ENCODE data around the gene FDCSP. TPM values are rescaled to one million over a fixed set of nuclear protein-coding genes. Genes with fewer than 3 reads are reported as not detected.
"Not testable (repeated sequence)": the region's sequence is repeated elsewhere in the genome, so short reads cannot be mapped to it uniquely, and the experiment has no call there.

The FDCSP gene
- total and polyA plus RNA-seq, 10 of the 15 experiments (the other 5 are each of a cell fraction or from before 2014, with no cell fraction given): not detected

GRCh38 chr4:70216550-70216949 lies 9.4 kb upstream of the FDCSP start:
- CTCF ChIA-PET; DNase-seq (ENCODE audit: low read depth, low spot score); H2AFZ ChIP-seq (ENCODE audit: control insufficient read depth, low read depth, low read length); SMC1A ChIA-PET (ENCODE audit: uncharacterized antibody, unreplicated experiment); H3K9ac ChIP-seq (ENCODE audit: control insufficient read depth, insufficient read depth, low read length); H3K27me3 ChIP-seq (replicated peaks in 1 of 2; ENCODE audit: control insufficient read depth in 2 of 2, insufficient read depth in 2 of 2, low read length in 1 of 2); H3K4me3 ChIP-seq; FAIRE-seq; in situ Hi-C loops (cut with MboI); H3K36me3 ChIP-seq (ENCODE audit: control insufficient read depth in 2 of 2, insufficient read depth in 2 of 2, low read length in 1 of 2); H3K4me1 ChIP-seq (ENCODE audit: control insufficient read depth, insufficient read depth, low read length); H3K27ac ChIP-seq (ENCODE audit: control insufficient read depth, insufficient read depth); H3K79me2 ChIP-seq (ENCODE audit: control insufficient read depth, insufficient read depth, low read length); H3K4me2 ChIP-seq (ENCODE audit: control insufficient read depth, insufficient read depth); intact Hi-C loops (cut with micrococcal nuclease; ENCODE audit: unreplicated experiment); ATAC-seq; POLR2A ChIA-PET; BruUV-seq (replicated peaks); RAD21 ChIA-PET (ENCODE audit: unreplicated experiment); H3K9me3 ChIP-seq (replicated peaks; ENCODE audit: control insufficient read depth, insufficient read depth, low read length); H4K20me1 ChIP-seq (ENCODE audit: control insufficient read depth, insufficient read depth): not testable (repeated sequence)
- 45% methylated on average over 1 of the region's 1 CpG for WGBS (ENCODE audit: insufficient coverage, insufficient replicate concordance, low lambda C conversion rate, missing lambda C conversion rate)

GRCh38 chr4:70221389-70221788 lies 4.5 kb upstream of the FDCSP start:
- H3K9ac ChIP-seq (ENCODE audit: control insufficient read depth, insufficient read depth, low read length); H3K27me3 ChIP-seq (replicated peaks in 1 of 2; ENCODE audit: control insufficient read depth in 2 of 2, insufficient read depth in 2 of 2, low read length in 1 of 2); ATAC-seq; CTCF ChIA-PET; H3K79me2 ChIP-seq (ENCODE audit: control insufficient read depth, insufficient read depth, low read length); SMC1A ChIA-PET (ENCODE audit: uncharacterized antibody, unreplicated experiment); H4K20me1 ChIP-seq (ENCODE audit: control insufficient read depth, insufficient read depth); in situ Hi-C loops (cut with MboI); H2AFZ ChIP-seq (ENCODE audit: control insufficient read depth, low read depth, low read length); H3K27ac ChIP-seq (ENCODE audit: control insufficient read depth, insufficient read depth); DNase-seq (ENCODE audit: low read depth, low spot score); H3K36me3 ChIP-seq (ENCODE audit: control insufficient read depth in 2 of 2, insufficient read depth in 2 of 2, low read length in 1 of 2); H3K4me3 ChIP-seq; POLR2A ChIA-PET; RAD21 ChIA-PET (ENCODE audit: unreplicated experiment); H3K9me3 ChIP-seq (replicated peaks; ENCODE audit: control insufficient read depth, insufficient read depth, low read length); BruUV-seq (replicated peaks); H3K4me2 ChIP-seq (ENCODE audit: control insufficient read depth, insufficient read depth); intact Hi-C loops (cut with micrococcal nuclease; ENCODE audit: unreplicated experiment); H3K4me1 ChIP-seq (ENCODE audit: control insufficient read depth, insufficient read depth, low read length): not testable (repeated sequence)
- WGBS (ENCODE audit: insufficient coverage, insufficient replicate concordance, low lambda C conversion rate, missing lambda C conversion rate): 38% methylated on average over 3 of the region's 3 CpGs
- peak; percentile 57 for FAIRE-seq

DNA sequence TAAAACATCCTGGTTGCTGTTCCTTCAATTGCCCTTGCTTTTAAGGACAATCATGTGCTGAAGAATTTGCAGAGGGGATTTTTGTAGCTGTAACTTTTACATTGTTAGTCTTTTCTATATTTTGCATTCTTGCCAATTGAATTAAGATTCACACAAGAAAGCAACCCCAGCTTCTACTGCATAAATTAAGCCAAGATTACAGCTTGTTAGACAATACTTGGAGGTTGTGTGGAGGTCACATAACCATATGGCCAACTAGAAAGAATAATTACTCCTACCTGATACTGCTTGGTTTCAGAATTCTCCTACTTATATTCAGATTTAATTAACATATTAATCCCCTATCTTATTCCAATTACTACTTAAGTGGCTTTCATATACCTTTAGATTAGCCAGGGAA lies 4.1 kb upstream of the FDCSP start:
- SMC1A ChIA-PET (ENCODE audit: uncharacterized antibody, unreplicated experiment); H3K9me3 ChIP-seq (replicated peaks; ENCODE audit: control insufficient read depth, insufficient read depth, low read length): not testable (repeated sequence)

More for the DNA sequence above, 4.1 kb upstream of the FDCSP start:
- H3K4me2 ChIP-seq (ENCODE audit: control insufficient read depth, insufficient read depth); intact Hi-C loops (cut with micrococcal nuclease; ENCODE audit: unreplicated experiment); H3K27ac ChIP-seq (ENCODE audit: control insufficient read depth, insufficient read depth); POLR2A ChIA-PET; H3K79me2 ChIP-seq (ENCODE audit: control insufficient read depth, insufficient read depth, low read length); H3K36me3 ChIP-seq (ENCODE audit: control insufficient read depth in 2 of 2, insufficient read depth in 2 of 2, low read length in 1 of 2); H2AFZ ChIP-seq (ENCODE audit: control insufficient read depth, low read depth, low read length); BruUV-seq (replicated peaks); H4K20me1 ChIP-seq (ENCODE audit: control insufficient read depth, insufficient read depth); ATAC-seq; in situ Hi-C loops (cut with MboI); DNase-seq (ENCODE audit: low read depth, low spot score); H3K4me1 ChIP-seq (ENCODE audit: control insufficient read depth, insufficient read depth, low read length); FAIRE-seq; H3K27me3 ChIP-seq (replicated peaks in 1 of 2; ENCODE audit: control insufficient read depth in 2 of 2, insufficient read depth in 2 of 2, low read length in 1 of 2); H3K4me3 ChIP-seq; RAD21 ChIA-PET (ENCODE audit: unreplicated experiment); H3K9ac ChIP-seq (ENCODE audit: control insufficient read depth, insufficient read depth, low read length); CTCF ChIA-PET: not testable (repeated sequence)
